HFFc6 (cell line): ENCODE results near the gene SH2D2A. TPM values are rescaled to one million over a fixed set of nuclear protein-coding genes. Genes with fewer than 3 reads are reported as not detected.
"Not testable (repeated sequence)": the region's sequence is repeated elsewhere in the genome, so short reads cannot be mapped to it uniquely, and the experiment has no call there.

Experiments
- DNase-seq: peaks from one replicate; pipeline ENCODE4 v3.0.0-alpha.2; 2018
- H3K27ac Mint-ChIP-seq: 2 replicates; pipeline ENCODE4 v1.8.0; 2020; ENCODE audit warnings: mild to moderate bottlenecking, mixed read lengths
- H3K27me3 Mint-ChIP-seq: 2 replicates; pipeline ENCODE4 v1.8.0; 2021; ENCODE audit warnings: mild to moderate bottlenecking, moderate library complexity, mixed read lengths; ENCODE audit not compliant: insufficient read depth
- H3K36me3 Mint-ChIP-seq: 2 replicates; pipeline ENCODE4 v1.8.0; 2021; ENCODE audit warnings: low read depth, mixed read lengths
- H3K4me1 Mint-ChIP-seq: 2 replicates; pipeline ENCODE4 v1.8.0; 2020; ENCODE audit warnings: low read depth, mixed read lengths
- H3K4me3 Mint-ChIP-seq: 2 replicates; pipeline ENCODE4 v1.8.0; 2020; ENCODE audit warnings: mild to moderate bottlenecking, moderate library complexity, mixed read lengths
- H3K9me3 Mint-ChIP-seq: 2 replicates; pipeline ENCODE4 v1.8.0; 2020; ENCODE audit warnings: mild to moderate bottlenecking, mixed read lengths
- CTCF ChIP-seq: fragments of 200-600 bp; sonication (generic); IDR thresholded peaks from 2 replicates; pipeline ENCODE4 v1.5.0; 2021; ENCODE audit warnings: antibody characterized with exemption, mild to moderate bottlenecking
- total RNA-seq, 6 experiments: library from RNA; stranded (reverse); fragmentation: NEBNext Ultra II Directional; extraction: Animal tissue kit (Norgen Biotek cat#: 25700); gene quantifications; 2 replicates in 1 of 6; 3 replicates in 5 of 6; pipeline ENCODE4 v1.2.3, GENCODE V29; 2021

SH2D2A gene
- total RNA-seq, 6 experiments from 2014 or later = 0.09 to 0.17 TPM; not detected in 4

- no peak for TF ChIP-seq CTCF
- Mint-ChIP-seq H3K4me1 (peaks cover 32% of the 10 kb centered on the region), H3K27ac (no peak overlapping the region), H3K9me3 (no peaks in the 10 kb centered on the region), H3K36me3 (peaks cover 13% of the 10 kb centered on the region), H3K4me3 (no peak overlapping the region; the same call in 1 of the 2 replicates), H3K27me3 (0 out of 2 replicates have a peak, but pooled peaks cover 2% of the 10 kb centered on the region)
- DNase-seq = no peak
Observed at GRCh38 chr1:156765666-156766065, 51.0 kb downstream of the SH2D2A start.

- not testable (repeated sequence) for H3K27me3 Mint-ChIP-seq, H3K27ac Mint-ChIP-seq, H3K9me3 Mint-ChIP-seq, DNase-seq, H3K4me3 Mint-ChIP-seq
- Mint-ChIP-seq H3K36me3 (peaks cover 11% of the 10 kb centered on the region; the same call in 1 of the 2 replicates), H3K4me1 (peaks cover 30% of the 10 kb centered on the region)
Observed at GRCh38 chr1:156765136-156765535, 51.5 kb downstream of the SH2D2A start.

DNA sequence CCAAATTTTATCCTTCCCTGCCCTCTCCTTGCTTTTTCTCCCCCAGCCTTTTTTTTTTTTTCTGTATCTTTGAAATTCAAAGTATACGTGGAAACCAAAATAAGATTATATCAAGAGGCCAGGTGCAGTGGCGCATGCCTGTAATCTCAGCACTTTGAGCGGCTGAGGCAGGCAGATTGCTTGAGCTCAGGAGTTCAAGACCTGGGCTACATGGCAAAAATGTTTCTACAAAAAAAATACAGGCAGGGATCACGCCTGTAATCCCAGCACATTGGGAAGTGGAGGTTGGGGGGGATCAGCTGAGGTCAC is 55.9 kb downstream of the SH2D2A start:
- H3K27me3 Mint-ChIP-seq = no peaks in the 10 kb centered on the region
- no peaks in the 10 kb centered on the region for H3K36me3 Mint-ChIP-seq
- no peak overlapping the region for H3K27ac Mint-ChIP-seq
- H3K4me1 Mint-ChIP-seq = peaks cover 9% of the 10 kb centered on the region
- DNase-seq = no peak
- no peak overlapping the region for H3K4me3 Mint-ChIP-seq
- TF ChIP-seq CTCF = no peak
- H3K9me3 Mint-ChIP-seq = no peaks in the 10 kb centered on the region

GRCh38 chr1:156760092-156760795 is 56.4 kb downstream of the SH2D2A start:
- TF ChIP-seq CTCF = no peak
- peaks cover 6% of the 10 kb centered on the region; the same call in 1 of the 2 replicates for H3K4me1 Mint-ChIP-seq
- H3K36me3 Mint-ChIP-seq = no peaks in the 10 kb centered on the region
- H3K27me3 Mint-ChIP-seq = no peaks in the 10 kb centered on the region
- no peak for DNase-seq
- H3K9me3 Mint-ChIP-seq = no peaks in the 10 kb centered on the region
- H3K4me3 Mint-ChIP-seq = no peak overlapping the region
- H3K27ac Mint-ChIP-seq = no peak overlapping the region

GRCh38 chr1:156757572-156758253 is 58.9 kb downstream of the SH2D2A start:
- H3K27me3 Mint-ChIP-seq, H3K4me3 Mint-ChIP-seq, H3K36me3 Mint-ChIP-seq, H3K27ac Mint-ChIP-seq, H3K9me3 Mint-ChIP-seq, DNase-seq: not testable (repeated sequence)
- H3K4me1 Mint-ChIP-seq = peaks cover 12% of the 10 kb centered on the region

- H3K4me3 Mint-ChIP-seq = no peak overlapping the region
- peaks cover 20% of the 10 kb centered on the region for H3K4me1 Mint-ChIP-seq
- no peaks in the 10 kb centered on the region for H3K36me3 Mint-ChIP-seq
- H3K27me3 Mint-ChIP-seq = no peaks in the 10 kb centered on the region
- no peak overlapping the region for H3K27ac Mint-ChIP-seq
- no peak for TF ChIP-seq CTCF
- H3K9me3 Mint-ChIP-seq = no peaks in the 10 kb centered on the region
- DNase-seq = no peak
Observed at GRCh38 chr1:156756355-156756754, 60.3 kb downstream of the SH2D2A start.

Other genes with a start within 250 kb of the SH2D2A start
- 10 to 100 TPM; 13.9 to 33.3 (median 29.0) TPM for gene IQGAP3, start 244.3 kb downstream of the SH2D2A start, total RNA-seq
- gene TTC24, start 237.1 kb downstream of the SH2D2A start, total RNA-seq = not detected
- 10 to 100 TPM; 73.9 to 83.9 (median 76.7) TPM for gene NAXE, start 225.1 kb downstream of the SH2D2A start, total RNA-seq
- gene GPATCH4, start 215.4 kb downstream of the SH2D2A start, total RNA-seq = 10 to 100 TPM; 25.0 to 35.8 (median 32.7) TPM
- gene HAPLN2, start 197.4 kb downstream of the SH2D2A start, total RNA-seq = not detected
- gene BCAN, start 174.7 kb downstream of the SH2D2A start, total RNA-seq = not detected
- 100 to 1,000 TPM; 106 to 126 (median 116) TPM for gene NES, start 139.4 kb downstream of the SH2D2A start, total RNA-seq
- 10 to 100 TPM; 55.9 to 70.4 (median 59.2) TPM for gene CRABP2, start 111.3 kb downstream of the SH2D2A start, total RNA-seq
- 10 to 100 TPM; 11.2 to 16.0 (median 13.9) TPM for gene METTL25B, start 88.4 kb downstream of the SH2D2A start, total RNA-seq
- gene ISG20L2, start 88.1 kb downstream of the SH2D2A start, total RNA-seq = 10 to 100 TPM; 16.2 to 26.9 (median 20.6) TPM
- 10 to 100 TPM; 82.5 to 93.7 (median 86.8) TPM for gene MRPL24, start 75.8 kb downstream of the SH2D2A start, total RNA-seq
- 100 to 1,000 TPM; 229 to 324 (median 315) TPM for gene HDGF, start 65.2 kb downstream of the SH2D2A start, total RNA-seq
- gene PRCC, start 49.3 kb downstream of the SH2D2A start, total RNA-seq = 10 to 100 TPM; 67.0 to 79.3 (median 71.5) TPM
- gene INSRR, start 42.3 kb upstream of the SH2D2A start, total RNA-seq = not detected
- under 1 TPM in 1 of 6 experiments, not detected in 5; 0.10 TPM for gene NTRK1, start 44.0 kb upstream of the SH2D2A start, total RNA-seq
- gene PEAR1, start 76.9 kb upstream of the SH2D2A start, total RNA-seq = 10 to 100 TPM in 4 of 6 experiments, 1 to 10 TPM in 2; 3.2 to 23.6 (median 20.2) TPM
- under 1 TPM in 4 of 6 experiments, not detected in 2; 0.13 to 0.46 (median 0.41) TPM for gene LRRC71, start 103.8 kb upstream of the SH2D2A start, total RNA-seq
- 10 to 100 TPM; 21.3 to 24.8 (median 22.4) TPM for gene ARHGEF11, start 228.9 kb upstream of the SH2D2A start, total RNA-seq